Measurements from ENCODE around the gene STEAP4.

GRCh38 chr7:88302486-88302885 lies 4.2 kb downstream of the STEAP4 start:
- no peak for TF ChIP-seq EZH2 (IDR thresholded peaks at IDR 0.05)
- TF ChIP-seq CTCF (IDR thresholded peaks at IDR 0.05), result no peak
- no peak for TF ChIP-seq EZH2phosphoT487 (IDR thresholded peaks at IDR 0.05)
